Endodermal cell (in vitro differentiated cells): ENCODE results near the gene GAL3ST2. TPM values are rescaled to one million over a fixed set of nuclear protein-coding genes. Genes with fewer than 3 reads are reported as not detected.

ENCODE experiments used
- DNase-seq: peaks from one replicate; pipeline ENCODE4 v3.0.0-alpha.2; 2017
- H3K27ac ChIP-seq: 2 replicates; pipeline ENCODE4 v1.5.1; 2013; ENCODE audit warnings: mild to moderate bottlenecking, low read depth, low read length, moderate library complexity
- H3K27me3 ChIP-seq: 2 replicates; pipeline ENCODE4 v1.6.1; 2013; ENCODE audit warnings: mild to moderate bottlenecking, low read length, moderate library complexity; ENCODE audit not compliant: insufficient read depth, control insufficient read depth, poor library complexity, severe bottlenecking
- H3K36me3 ChIP-seq: 2 replicates; pipeline ENCODE4 v1.7.0; 2013; ENCODE audit warnings: mild to moderate bottlenecking, low read length, moderate library complexity; ENCODE audit not compliant: control insufficient read depth, insufficient read depth
- H3K4me1 ChIP-seq: one replicate; pipeline ENCODE4 v1.7.0; 2013; ENCODE audit warnings: low read length; ENCODE audit not compliant: control insufficient read depth, insufficient read depth
- H3K4me3 ChIP-seq: 2 replicates; pipeline ENCODE4 v1.5.1; 2013; ENCODE audit warnings: mild to moderate bottlenecking, low read length, moderate library complexity
- H3K9ac ChIP-seq: 2 replicates; pipeline ENCODE4 v1.6.1; 2013; ENCODE audit warnings: mild to moderate bottlenecking, low read length, moderate library complexity; ENCODE audit not compliant: poor library complexity, severe bottlenecking; ENCODE audit errors: extremely low read depth
- H3K9me3 ChIP-seq: 2 replicates; pipeline ENCODE4 v1.6.1; 2013; ENCODE audit warnings: mild to moderate bottlenecking, low read length, moderate library complexity; ENCODE audit not compliant: control insufficient read depth
- H3K27ac Mint-ChIP-seq: 2 replicates; pipeline ENCODE4 v1.8.0; 2020; ENCODE audit warnings: mixed read lengths
- H3K27me3 Mint-ChIP-seq: 2 replicates; pipeline ENCODE4 v1.8.0; 2021; ENCODE audit warnings: mild to moderate bottlenecking, mixed read lengths; ENCODE audit not compliant: insufficient read depth
- H3K36me3 Mint-ChIP-seq: 2 replicates; pipeline ENCODE4 v1.8.0; 2020; ENCODE audit warnings: low read depth, mixed read lengths
- H3K4me1 Mint-ChIP-seq: 2 replicates; pipeline ENCODE4 v1.8.0; 2020; ENCODE audit warnings: mixed read lengths
- H3K4me3 Mint-ChIP-seq: 2 replicates; pipeline ENCODE4 v1.8.0; 2020; ENCODE audit warnings: mild to moderate bottlenecking, moderate library complexity, mixed read lengths
- H3K9me3 Mint-ChIP-seq: 2 replicates; pipeline ENCODE4 v1.8.0; 2020; ENCODE audit warnings: mild to moderate bottlenecking, mixed read lengths
- WGBS, 2 experiments: methylation state at CpG; one replicate each; pipeline versions ENCODE4 v1.1.5 to v1.1.7; 2013; ENCODE audit warnings: missing lambda C conversion rate in 2 of 2, mixed read lengths in 1 of 2; ENCODE audit not compliant: insufficient coverage in 1 of 2, insufficient read length in 1 of 2; 5-methylcytosine and 5-hydroxymethylcytosine counted together
- total RNA-seq, 2 donors: library from RNA; stranded (reverse); fragmentation: NEBNext Ultra II Directional in 1 of 2; extraction: Animal tissue kit (Norgen Biotek cat#: 25700) in 1 of 2; gene quantifications; 2 replicates in 1 of 2; 3 replicates in 1 of 2; pipeline ENCODE4 v1.2.1, GENCODE V29; 2021
- TF ChIP-seq, protein P1 (sequence below): fragments of 200-600 bp; sonication (generic); conservative IDR thresholded peaks from 2 replicates; pipeline ENCODE4 v1.5.0; 2021; ENCODE audit warnings: antibody characterized with exemption, mild to moderate bottlenecking

The GAL3ST2 gene
- total RNA-seq, 2 donors from 2014 or later: 0.57 to 0.91 TPM

DNA sequence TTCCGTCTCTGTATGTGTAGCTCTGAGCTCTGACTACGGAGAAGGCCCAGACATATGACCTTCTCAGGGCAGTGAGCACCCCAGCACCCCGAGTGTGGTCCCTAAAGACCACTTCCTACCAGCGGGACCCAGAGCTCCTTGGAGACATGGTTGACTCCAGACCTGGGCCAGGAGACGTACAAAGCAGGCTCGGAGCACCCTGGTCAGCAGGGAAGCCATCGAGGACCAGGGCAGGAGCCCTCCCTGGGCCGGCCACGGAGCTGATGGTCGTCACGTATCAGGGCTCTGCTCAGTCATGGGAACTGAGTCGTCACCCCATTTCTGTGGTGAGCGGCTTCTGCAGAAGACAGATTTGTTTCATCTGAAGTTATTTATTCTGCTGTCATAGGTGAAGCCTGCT, 19.6 kb downstream of the GAL3ST2 start:
- Mint-ChIP-seq H3K36me3 (no peaks in the 10 kb centered on the region), H3K4me3 (no peak overlapping the region), H3K27ac (no peak overlapping the region), H3K9me3 (peaks cover 17% of the 10 kb centered on the region), H3K27me3 (peaks cover 4% of the 10 kb centered on the region), H3K4me1 (peaks cover 9% of the 10 kb centered on the region)
- Histone ChIP-seq H3K9me3 (peaks cover 6% of the 10 kb centered on the region), H3K9ac (no peak overlapping the region), H3K27ac (no peak overlapping the region), H3K4me1 (no peaks in the 10 kb centered on the region), H3K36me3 (no peaks in the 10 kb centered on the region), H3K27me3 (no peaks in the 10 kb centered on the region), H3K4me3 (no peak overlapping the region)
- DNase-seq: no peak
- TF ChIP-seq, protein P1, sequence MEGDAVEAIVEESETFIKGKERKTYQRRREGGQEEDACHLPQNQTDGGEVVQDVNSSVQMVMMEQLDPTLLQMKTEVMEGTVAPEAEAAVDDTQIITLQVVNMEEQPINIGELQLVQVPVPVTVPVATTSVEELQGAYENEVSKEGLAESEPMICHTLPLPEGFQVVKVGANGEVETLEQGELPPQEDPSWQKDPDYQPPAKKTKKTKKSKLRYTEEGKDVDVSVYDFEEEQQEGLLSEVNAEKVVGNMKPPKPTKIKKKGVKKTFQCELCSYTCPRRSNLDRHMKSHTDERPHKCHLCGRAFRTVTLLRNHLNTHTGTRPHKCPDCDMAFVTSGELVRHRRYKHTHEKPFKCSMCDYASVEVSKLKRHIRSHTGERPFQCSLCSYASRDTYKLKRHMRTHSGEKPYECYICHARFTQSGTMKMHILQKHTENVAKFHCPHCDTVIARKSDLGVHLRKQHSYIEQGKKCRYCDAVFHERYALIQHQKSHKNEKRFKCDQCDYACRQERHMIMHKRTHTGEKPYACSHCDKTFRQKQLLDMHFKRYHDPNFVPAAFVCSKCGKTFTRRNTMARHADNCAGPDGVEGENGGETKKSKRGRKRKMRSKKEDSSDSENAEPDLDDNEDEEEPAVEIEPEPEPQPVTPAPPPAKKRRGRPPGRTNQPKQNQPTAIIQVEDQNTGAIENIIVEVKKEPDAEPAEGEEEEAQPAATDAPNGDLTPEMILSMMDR: no peak
- 90 to 95% methylated on average over 11 to 13 of the region's 13 CpGs for WGBS, 2 experiments

DNA sequence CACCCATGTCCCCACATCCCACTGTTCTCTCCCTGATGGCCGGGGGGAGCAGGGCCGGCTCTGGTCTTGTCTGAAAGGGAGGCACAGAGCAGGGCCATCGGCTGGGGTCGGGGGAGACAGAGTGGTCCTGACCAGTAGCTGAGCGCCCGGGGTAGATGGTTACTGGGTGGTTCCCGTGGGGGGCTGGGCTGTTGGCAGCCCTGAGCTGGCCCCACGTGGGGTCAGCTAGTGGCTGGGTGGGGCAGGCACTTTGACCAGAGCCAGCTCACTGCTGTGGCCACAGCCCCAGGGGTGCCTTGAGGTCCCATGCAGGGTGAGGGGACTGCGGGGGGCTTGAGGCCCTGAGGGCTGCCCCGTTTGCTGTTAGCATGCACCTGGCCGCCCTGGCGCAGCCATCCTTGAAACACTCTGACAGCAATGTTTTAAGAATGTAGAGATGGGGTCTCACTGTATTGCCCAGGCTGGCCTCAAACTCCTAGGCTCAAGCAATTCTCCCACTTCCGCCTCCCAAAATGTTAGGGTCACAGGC, 20.1 kb downstream of the GAL3ST2 start:
- 93 to 94% methylated on average over 10 to 13 of the region's 13 CpGs for WGBS, 2 experiments
- peaks cover 9% of the 10 kb centered on the region for H3K4me1 Mint-ChIP-seq
- Histone ChIP-seq H3K27ac (no peak overlapping the region), H3K36me3 (no peaks in the 10 kb centered on the region), H3K27me3 (no peaks in the 10 kb centered on the region), H3K4me3 (no peak overlapping the region), H3K9ac (no peak overlapping the region), H3K4me1 (no peaks in the 10 kb centered on the region), H3K9me3 (peaks cover 1% of the 10 kb centered on the region)
- no peaks in the 10 kb centered on the region for H3K36me3 Mint-ChIP-seq
- DNase-seq: no peak
- H3K27ac Mint-ChIP-seq: no peak overlapping the region
- no peak overlapping the region for H3K4me3 Mint-ChIP-seq
- H3K27me3 Mint-ChIP-seq: peaks cover 4% of the 10 kb centered on the region
- TF ChIP-seq, protein P1: no peak
- peaks cover 13% of the 10 kb centered on the region for H3K9me3 Mint-ChIP-seq

DNA sequence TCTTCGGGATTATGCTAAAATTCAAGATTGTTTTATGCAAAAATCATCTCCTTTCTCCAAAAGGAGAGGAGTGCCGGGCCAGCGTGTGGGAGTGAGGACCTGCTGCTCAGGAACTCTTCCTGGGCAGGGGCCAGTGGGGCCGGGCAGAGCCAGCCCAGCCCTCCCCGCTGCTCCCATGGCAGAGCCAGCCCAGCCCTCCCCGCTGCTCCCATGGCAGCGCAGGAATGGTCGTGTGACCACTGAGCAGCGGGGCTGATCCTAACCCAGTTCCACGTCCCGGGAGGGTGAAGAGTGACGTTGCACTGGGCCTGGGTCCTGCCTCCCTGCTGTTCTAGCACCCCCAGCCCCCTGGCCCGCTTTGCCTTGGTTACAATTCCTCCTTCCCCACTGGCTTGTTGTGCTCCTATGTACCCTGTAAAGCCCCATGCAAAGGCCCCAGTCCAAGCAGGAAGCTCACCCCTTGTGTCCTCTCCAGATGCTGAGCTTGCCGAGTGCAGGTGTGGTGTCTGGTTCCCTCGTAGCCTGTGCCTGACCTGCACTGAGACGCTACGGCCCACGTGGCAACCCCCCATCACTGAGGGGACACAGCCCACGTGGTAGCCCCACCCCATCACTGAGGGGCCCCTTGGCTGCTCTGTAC, 20.9 kb downstream of the GAL3ST2 start:
- no peak overlapping the region for H3K27ac Mint-ChIP-seq
- DNase-seq: no peak
- H3K4me1 Mint-ChIP-seq: peaks cover 9% of the 10 kb centered on the region
- no peaks in the 10 kb centered on the region for H3K27me3 ChIP-seq
- 89% methylated on average over 11 to 19 of the region's 19 CpGs for WGBS, 2 experiments
- no peaks in the 10 kb centered on the region for H3K9me3 ChIP-seq
- peaks cover 4% of the 10 kb centered on the region for H3K27me3 Mint-ChIP-seq
- no peak overlapping the region for H3K4me3 ChIP-seq
- no peaks in the 10 kb centered on the region for H3K36me3 Mint-ChIP-seq
- no peak overlapping the region for H3K9ac ChIP-seq
- H3K4me1 ChIP-seq: no peaks in the 10 kb centered on the region
- H3K9me3 Mint-ChIP-seq: peaks cover 11% of the 10 kb centered on the region
- no peak overlapping the region for H3K4me3 Mint-ChIP-seq
- H3K36me3 ChIP-seq: no peaks in the 10 kb centered on the region
- H3K27ac ChIP-seq: no peak overlapping the region
- TF ChIP-seq, protein P1: no peak
